Left ventricle myocardium inferior (tissue), 1 donor: ENCODE results near the gene TP53BP2. TPM values are rescaled to one million over a fixed set of nuclear protein-coding genes. Genes with fewer than 3 reads are reported as not detected.

Experiments used
- DNase-seq: peaks from one replicate; pipeline ENCODE4 v3.0.0-alpha.2; 2020
- H3K27ac ChIP-seq: fragments of 200-600 bp; replicated peaks from 2 replicates; pipeline ENCODE4 v1.8.0; 2021
- H3K27me3 ChIP-seq: fragments of 200-600 bp; 2 replicates; pipeline ENCODE4 v1.8.0; 2021; ENCODE audit warnings: low read depth
- H3K36me3 ChIP-seq: fragments of 200-600 bp; 2 replicates; pipeline ENCODE4 v1.8.0; 2021
- H3K4me1 ChIP-seq: fragments of 200-600 bp; 2 replicates; pipeline ENCODE4 v1.8.0; 2021
- H3K4me3 ChIP-seq: fragments of 200-600 bp; 2 replicates; pipeline ENCODE4 v1.8.0; 2021; ENCODE audit warnings: mild to moderate bottlenecking, moderate library complexity
- H3K9me3 ChIP-seq: fragments of 200-600 bp; replicated peaks from 2 replicates; pipeline ENCODE4 v1.8.0; 2021
- CTCF ChIP-seq: fragments of 200-600 bp; IDR thresholded peaks from 2 replicates; pipeline ENCODE4 v1.8.0; 2021; ENCODE audit warnings: antibody characterized with exemption, mild to moderate bottlenecking, borderline replicate concordance
- intact Hi-C: fragments of 100-400 bp; cut with micrococcal nuclease; formaldehyde crosslinking; loops from one replicate; pipeline ENCODE4 v1.11.0; 2022
- total RNA-seq: library from RNA; stranded (reverse); fragmentation: NEBNext Ultra II Directional; extraction: Animal tissue kit (Norgen Biotek cat#: 25700); gene quantifications from one replicate; pipeline ENCODE4 v1.2.1, GENCODE V29; 2021
- donor health status: DM: no; HTN: yes; CAD: no; lungs with severe emphysema.

The TP53BP2 gene
- total RNA-seq, 1 donor from 2014 or later: 19.0 TPM

GRCh38 chr1:223748773-223749733, 96.7 kb downstream of the TP53BP2 start:
- intact Hi-C loops: loop anchor here (5.0 kb wide), 1 partner anchor 37 kb away; the partner anchor contains the start of gene CAPN2

DNA sequence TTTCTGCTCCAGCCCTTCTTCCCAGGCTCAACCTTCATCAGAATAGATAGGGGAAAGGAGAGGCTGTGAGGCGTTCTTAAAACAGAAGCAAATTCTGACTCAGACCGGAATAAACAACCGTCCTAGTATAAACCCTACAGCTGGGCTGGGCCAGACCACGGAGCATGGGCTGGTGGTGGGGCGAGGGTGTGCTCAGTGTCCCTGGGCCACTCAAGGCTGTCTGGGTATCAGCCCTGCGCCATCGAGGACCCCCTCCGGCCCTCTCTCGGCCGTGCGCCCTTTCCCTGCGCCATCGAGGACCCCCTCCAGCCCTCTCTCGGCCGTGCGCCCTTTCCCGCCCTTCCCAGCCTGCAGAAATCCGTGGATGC, 97.4 kb downstream of the TP53BP2 start:
- Histone ChIP-seq H3K9me3 (no peaks in the 10 kb centered on the region), H3K4me1 (peaks cover 40% of the 10 kb centered on the region), H3K27ac (peak overlapping the region; percentile 77), H3K4me3 (peak overlapping the region; percentile 62), H3K36me3 (peaks cover 74% of the 10 kb centered on the region), H3K27me3 (no peaks in the 10 kb centered on the region)
- TF ChIP-seq CTCF: no peak
- intact Hi-C loops: loop anchor here (5.0 kb wide), 1 partner anchor 36 kb away; the partner anchor contains the start of gene CAPN2
- DNase-seq: no peak

More at GRCh38 chr1:223748773-223749733, 96.7 kb downstream of the TP53BP2 start:
- Histone ChIP-seq H3K27ac (peak overlapping the region; percentile 77), H3K4me1 (peaks cover 33% of the 10 kb centered on the region), H3K27me3 (no peaks in the 10 kb centered on the region), H3K9me3 (no peaks in the 10 kb centered on the region), H3K36me3 (peaks cover 78% of the 10 kb centered on the region), H3K4me3 (peak overlapping the region; percentile 62)
- TF ChIP-seq CTCF: peak; percentile 98
- DNase-seq: peak; percentile 63

DNA sequence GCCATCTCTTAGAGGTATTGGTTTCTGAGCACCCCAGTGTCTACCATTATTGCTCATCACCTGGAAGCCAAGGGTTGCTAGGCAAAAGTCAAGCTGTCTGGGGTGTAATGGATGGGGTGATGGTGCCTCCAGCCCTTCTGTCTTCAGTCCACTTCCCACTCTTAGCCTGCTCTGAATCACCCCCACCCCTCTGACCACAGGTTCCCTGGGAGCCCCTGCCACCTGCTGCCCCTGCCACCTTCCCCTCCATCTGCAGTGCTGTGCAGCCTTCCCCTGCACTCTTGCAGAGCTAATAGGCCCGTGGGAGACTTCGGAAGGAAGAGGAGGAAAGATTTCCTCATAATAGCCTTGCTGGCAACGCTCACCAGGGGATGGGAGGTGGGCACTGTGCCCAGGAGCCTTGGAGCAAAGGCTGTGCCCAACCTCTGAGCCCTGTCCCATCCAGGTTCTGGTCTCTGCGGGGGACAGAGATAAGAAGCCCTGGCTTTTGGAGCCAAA, 97.9 kb downstream of the TP53BP2 start:
- no peak for DNase-seq
- peak overlapping the region; percentile 62 for H3K4me3 ChIP-seq
- H3K36me3 ChIP-seq: peaks cover 69% of the 10 kb centered on the region
- H3K27ac ChIP-seq: peak overlapping the region; percentile 77
- intact Hi-C loops: loop anchor here (5.0 kb wide), 1 partner anchor 36 kb away; the partner anchor contains the start of gene CAPN2
- no peaks in the 10 kb centered on the region for H3K9me3 ChIP-seq
- no peak for TF ChIP-seq CTCF
- H3K4me1 ChIP-seq: peaks cover 45% of the 10 kb centered on the region
- no peaks in the 10 kb centered on the region for H3K27me3 ChIP-seq

GRCh38 chr1:223745731-223746130, 100.0 kb downstream of the TP53BP2 start:
- intact Hi-C loops: loop anchor here (5.0 kb wide), 1 partner anchor 33 kb away; the partner anchor contains the start of gene CAPN2
- Histone ChIP-seq H3K27ac (peak overlapping the region; percentile 24), H3K36me3 (peaks cover 47% of the 10 kb centered on the region)

More at GRCh38 chr1:223745731-223746130, 100.0 kb downstream of the TP53BP2 start:
- H3K27me3 ChIP-seq: no peaks in the 10 kb centered on the region
- no peak overlapping the region for H3K4me3 ChIP-seq
- TF ChIP-seq CTCF: no peak
- no peaks in the 10 kb centered on the region for H3K9me3 ChIP-seq
- peaks cover 63% of the 10 kb centered on the region for H3K4me1 ChIP-seq
- no peak for DNase-seq
